HG03439 (cell line): ENCODE data around the gene PCDHB3.
"Not testable (repeated sequence)": the region's sequence is repeated elsewhere in the genome, so short reads cannot be mapped to it uniquely, and the experiment has no call there.

ENCODE experiments used
- ATAC-seq: cut with Tn5 transposase; IDR thresholded peaks from one replicate; pipeline ENCODE4 v1.9.1; 2021; ENCODE audit warnings: mild to moderate bottlenecking, moderate library complexity; ENCODE audit not compliant: unreplicated experiment

The PCDHB3 gene

GRCh38 chr5:141135718-141136266 lies 35.5 kb downstream of the PCDHB3 start:
- no peak for ATAC-seq

- ATAC-seq = not testable (repeated sequence)
These were observed 37.1 kb downstream of the PCDHB3 start for GRCh38 chr5:141137346-141137745.

DNA sequence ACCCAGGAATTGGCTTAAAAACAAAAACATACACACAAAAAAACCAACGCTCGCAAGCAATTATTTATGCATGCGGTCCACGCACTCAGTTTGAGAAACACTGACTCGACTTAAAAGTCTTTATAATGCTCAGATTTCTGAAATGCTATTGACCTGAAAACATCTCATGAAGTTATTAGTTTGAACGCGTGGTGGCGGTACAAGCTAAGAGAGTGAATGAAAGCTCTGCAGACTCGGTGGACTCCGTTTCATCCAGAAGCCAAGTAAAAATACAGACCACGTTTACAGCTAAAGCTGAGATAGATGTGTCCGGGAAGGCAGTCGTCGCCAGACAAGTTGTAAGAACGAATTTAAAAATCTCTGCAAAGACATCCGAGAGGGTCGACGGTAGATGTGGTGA lies 49.5 kb downstream of the PCDHB3 start, which contains the start of gene PCDHB6:
PCDHB6 (plus strand) TSS at position 246 of the 400 bp plus-strand sequence. CDS start 201 bp downstream, outside the sequence.
- no peak for ATAC-seq

DNA sequence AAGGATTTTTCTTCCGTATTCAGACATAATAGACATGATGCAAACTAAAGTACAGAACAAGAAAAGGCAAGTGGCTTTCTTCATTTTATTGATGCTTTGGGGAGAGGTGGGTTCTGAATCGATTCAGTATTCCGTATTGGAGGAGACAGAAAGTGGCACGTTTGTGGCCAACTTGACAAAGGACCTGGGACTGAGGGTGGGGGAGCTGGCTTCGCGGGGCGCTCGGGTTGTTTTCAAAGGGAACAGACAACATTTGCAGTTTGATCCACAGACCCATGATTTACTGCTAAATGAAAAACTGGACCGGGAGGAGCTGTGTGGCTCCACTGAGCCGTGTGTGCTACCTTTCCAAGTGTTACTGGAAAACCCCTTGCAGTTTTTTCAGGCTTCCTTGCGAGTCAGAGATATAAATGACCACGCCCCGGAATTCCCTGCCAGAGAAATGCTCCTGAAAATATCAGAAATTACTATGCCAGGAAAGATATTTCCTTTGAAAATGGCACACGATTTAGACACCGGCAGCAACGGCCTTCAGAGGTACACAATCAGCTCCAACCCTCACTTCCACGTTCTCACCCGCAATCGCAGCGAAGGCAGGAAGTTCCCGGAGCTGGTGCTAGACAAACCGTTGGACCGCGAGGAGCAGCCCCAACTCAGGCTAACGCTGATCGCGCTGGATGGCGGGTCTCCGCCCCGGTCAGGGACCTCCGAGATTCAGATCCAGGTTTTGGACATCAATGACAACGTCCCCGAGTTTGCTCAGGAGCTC lies 50.1 kb downstream of the PCDHB3 start:
- no peak for ATAC-seq

DNA sequence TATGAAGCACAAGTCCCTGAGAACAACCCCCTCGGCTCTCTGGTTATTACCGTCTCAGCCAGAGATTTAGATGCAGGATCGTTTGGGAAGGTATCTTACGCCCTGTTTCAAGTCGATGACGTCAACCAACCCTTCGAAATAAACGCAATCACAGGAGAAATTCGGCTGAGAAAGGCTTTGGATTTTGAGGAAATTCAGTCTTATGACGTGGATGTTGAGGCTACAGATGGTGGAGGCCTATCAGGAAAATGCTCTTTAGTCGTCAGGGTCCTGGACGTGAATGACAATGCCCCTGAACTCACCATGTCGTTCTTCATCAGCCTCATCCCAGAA lies 50.7 kb downstream of the PCDHB3 start:
- no peak for ATAC-seq

DNA sequence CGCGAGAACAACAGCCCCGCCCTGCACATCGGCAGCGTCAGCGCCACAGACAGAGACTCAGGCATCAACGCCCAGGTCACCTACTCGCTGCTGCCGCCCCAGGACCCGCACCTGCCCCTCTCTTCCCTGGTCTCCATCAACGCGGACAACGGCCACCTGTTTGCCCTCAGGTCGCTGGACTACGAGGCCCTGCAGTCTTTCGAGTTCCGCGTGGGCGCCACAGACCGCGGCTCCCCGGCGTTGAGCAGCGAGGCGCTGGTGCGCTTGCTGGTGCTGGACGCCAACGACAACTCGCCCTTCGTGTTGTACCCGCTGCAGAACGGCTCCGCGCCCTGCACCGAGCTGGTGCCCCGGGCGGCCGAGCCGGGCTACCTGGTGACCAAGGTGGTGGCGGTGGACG lies 51.4 kb downstream of the PCDHB3 start:
- ATAC-seq = not testable (repeated sequence)

- not testable (repeated sequence) for ATAC-seq
These were observed 51.8 kb downstream of the PCDHB3 start for GRCh38 chr5:141152096-141152495.
